K562 (cell line): ENCODE measurements around the gene SLC9A1. TPM values are rescaled to one million over a fixed set of nuclear protein-coding genes. Genes with fewer than 3 reads are reported as not detected.
A peak's percentile ranks its signal among the peaks of the same experiment; 100 is the strongest.

ENCODE experiments used
- EP400 ChIP-seq: fragments of 450-650 bp; IDR thresholded peaks from 2 replicates; pipeline ENCODE4 v1.6.1; 2017; ENCODE audit warnings: antibody characterized with exemption, mild to moderate bottlenecking, moderate library complexity
- ETV5 ChIP-seq: sonication (generic); formaldehyde crosslinking; IDR thresholded peaks from 2 replicates; pipeline ENCODE4 v1.4.0; 2020; ENCODE audit warnings: low read depth, mild to moderate bottlenecking, missing genetic modification reagents
- HCFC1 ChIP-seq: IDR thresholded peaks from 2 replicates; pipeline ENCODE4 v1.6.1; 2012; ENCODE audit warnings: low read depth, low read length, improper control_type of control experiment
- LARP7 ChIP-seq: fragments of 450-650 bp; IDR thresholded peaks from 2 replicates; pipeline ENCODE4 v1.6.1; 2016
- MTA3 ChIP-seq: fragments of 450-650 bp; formaldehyde crosslinking; IDR thresholded peaks from 2 replicates; pipeline ENCODE4 v1.6.1; 2017; ENCODE audit warnings: mild to moderate bottlenecking, borderline replicate concordance
- MTF1 ChIP-seq: fragments of 250-450 bp; sonication (Bioruptor Pico); IDR thresholded peaks from 2 replicates; pipeline ENCODE4 v1.9.0; 2021; ENCODE audit warnings: moderate library complexity, mild to moderate bottlenecking, inconsistent platforms, borderline replicate concordance
- MYNN ChIP-seq, 2 experiments: sonication (generic); formaldehyde crosslinking in 1 of 2; IDR thresholded peaks; 2 replicates each; pipeline versions ENCODE4 v1.5.0 to v1.6.1; 2016 to 2020; ENCODE audit warnings: antibody characterized with exemption in 1 of 2, missing genetic modification reagents in 1 of 2
- NFXL1 ChIP-seq: fragments of 450-650 bp; formaldehyde crosslinking; IDR thresholded peaks from 2 replicates; pipeline ENCODE4 v1.4.0; 2021; ENCODE audit warnings: mild to moderate bottlenecking
- SPI1 ChIP-seq: IDR thresholded peaks from 2 replicates; pipeline ENCODE4 v1.6.1; 2011; ENCODE audit warnings: low read depth, low read length, control low read depth, borderline replicate concordance
- ZFP36 ChIP-seq: fragments of 150-350 bp; IDR thresholded peaks from 2 replicates; pipeline ENCODE4 v1.6.1; 2018; ENCODE audit warnings: low read length, low read depth; ENCODE audit not compliant: partially characterized antibody
- ZNF175 ChIP-seq: fragments of 200-800 bp; sonication (Bioruptor generic); IDR thresholded peaks from 2 replicates; pipeline ENCODE4 v1.6.1; 2016; ENCODE audit warnings: low read depth, mild to moderate bottlenecking, missing genetic modification characterization, missing compliant biosample characterization
- ZNF398 ChIP-seq: fragments of 250-450 bp; sonication (Bioruptor Pico); IDR thresholded peaks from 2 replicates; pipeline ENCODE4 v1.8.0; 2021; ENCODE audit warnings: moderate library complexity, mild to moderate bottlenecking, inconsistent platforms
- polyA plus RNA-seq, 8 experiments: library from polyadenylated mRNA; depleted of rRNA in 4 of 8; stranded (reverse) in 5 of 8; unstranded in 3 of 8; fragments of >200 nt; fragmentation: Nextera tagmentation in 2 of 8; fragmentation: Illumina TruSeq in 1 of 8; extraction: Ambion mirVana in 2 of 8; extraction: Trizol in 1 of 8; gene quantifications; 2 replicates each; pipeline versions ENCODE4 v1.2.1 to v1.2.3, GENCODE V29; 2011 to 2014; ENCODE audit warnings: inconsistent platforms in 1 of 8, missing spikeins in 1 of 8
- total RNA-seq, 7 experiments: library from RNA; depleted of rRNA in 6 of 7; stranded (reverse); fragments of >200 nt in 6 of 7; fragmentation: Illumina TruSeq in 2 of 7; extraction: Trizol in 2 of 7; gene quantifications; 2 replicates each; pipeline versions ENCODE4 v1.2.1 to v1.2.3, GENCODE V29; 2011 to 2021; ENCODE audit warnings: low replicate concordance in 1 of 7
- TF ChIP-seq, protein P1 (sequence below), 2 experiments: fragments of 450-650 bp in 1 of 2; sonication (generic) in 1 of 2; formaldehyde crosslinking in 1 of 2; IDR thresholded peaks; 2 replicates each; pipeline versions ENCODE4 v1.7.1 to v1.9.0; 2016 to 2022; ENCODE audit warnings: inconsistent platforms in 1 of 2, mild to moderate bottlenecking in 1 of 2, missing genetic modification reagents in 1 of 2

Gene SLC9A1
- total and polyA plus RNA-seq, 9 of the 15 experiments (the other 6 are each of a cell fraction or from before 2014, with no cell fraction given), result 0.59 to 14.4 (median 2.0) TPM

- TF ChIP-seq, protein P1, sequence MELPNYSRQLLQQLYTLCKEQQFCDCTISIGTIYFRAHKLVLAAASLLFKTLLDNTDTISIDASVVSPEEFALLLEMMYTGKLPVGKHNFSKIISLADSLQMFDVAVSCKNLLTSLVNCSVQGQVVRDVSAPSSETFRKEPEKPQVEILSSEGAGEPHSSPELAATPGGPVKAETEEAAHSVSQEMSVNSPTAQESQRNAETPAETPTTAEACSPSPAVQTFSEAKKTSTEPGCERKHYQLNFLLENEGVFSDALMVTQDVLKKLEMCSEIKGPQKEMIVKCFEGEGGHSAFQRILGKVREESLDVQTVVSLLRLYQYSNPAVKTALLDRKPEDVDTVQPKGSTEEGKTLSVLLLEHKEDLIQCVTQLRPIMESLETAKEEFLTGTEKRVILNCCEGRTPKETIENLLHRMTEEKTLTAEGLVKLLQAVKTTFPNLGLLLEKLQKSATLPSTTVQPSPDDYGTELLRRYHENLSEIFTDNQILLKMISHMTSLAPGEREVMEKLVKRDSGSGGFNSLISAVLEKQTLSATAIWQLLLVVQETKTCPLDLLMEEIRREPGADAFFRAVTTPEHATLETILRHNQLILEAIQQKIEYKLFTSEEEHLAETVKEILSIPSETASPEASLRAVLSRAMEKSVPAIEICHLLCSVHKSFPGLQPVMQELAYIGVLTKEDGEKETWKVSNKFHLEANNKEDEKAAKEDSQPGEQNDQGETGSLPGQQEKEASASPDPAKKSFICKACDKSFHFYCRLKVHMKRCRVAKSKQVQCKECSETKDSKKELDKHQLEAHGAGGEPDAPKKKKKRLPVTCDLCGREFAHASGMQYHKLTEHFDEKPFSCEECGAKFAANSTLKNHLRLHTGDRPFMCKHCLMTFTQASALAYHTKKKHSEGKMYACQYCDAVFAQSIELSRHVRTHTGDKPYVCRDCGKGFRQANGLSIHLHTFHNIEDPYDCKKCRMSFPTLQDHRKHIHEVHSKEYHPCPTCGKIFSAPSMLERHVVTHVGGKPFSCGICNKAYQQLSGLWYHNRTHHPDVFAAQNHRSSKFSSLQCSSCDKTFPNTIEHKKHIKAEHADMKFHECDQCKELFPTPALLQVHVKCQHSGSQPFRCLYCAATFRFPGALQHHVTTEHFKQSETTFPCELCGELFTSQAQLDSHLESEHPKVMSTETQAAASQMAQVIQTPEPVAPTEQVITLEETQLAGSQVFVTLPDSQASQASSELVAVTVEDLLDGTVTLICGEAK (IDR thresholded peaks at IDR 0.05), result no peak
- TF ChIP-seq, protein P1 (CRISPR knock-in tag; IDR thresholded peaks at IDR 0.05), result no peak
- TF ChIP-seq MTA3, result peak; percentile 33; the same call in 1 of the 2 replicates
- TF ChIP-seq LARP7, result no peak
- TF ChIP-seq MTF1, result no peak
- TF ChIP-seq EP400, result no peak; the same call in 1 of the 2 replicates
- 0 out of 2 replicates have a peak, but pooled peaks have one; percentile 20 for TF ChIP-seq HCFC1
- TF ChIP-seq NFXL1 (CRISPR knock-in tag), result no peak
- peak; percentile 77; the same call in 1 of the 2 replicates for TF ChIP-seq ZNF175 (CRISPR knock-in tag)
- TF ChIP-seq ZFP36, result peak; percentile 95
- peak; percentile 77; the same call in 1 of the 2 replicates for TF ChIP-seq ETV5
- peak; percentile 78 for TF ChIP-seq MYNN (IDR thresholded peaks at IDR 0.05)
- no peak for TF ChIP-seq MYNN (CRISPR knock-in tag; IDR thresholded peaks at IDR 0.05)
- no peak for TF ChIP-seq ZNF398 (CRISPR knock-in tag)
- peak; percentile 30; the same call in 1 of the 2 replicates for TF ChIP-seq SPI1
These were observed 43.0 kb downstream of the SLC9A1 start (continued) for GRCh38 chr1:27111626-27112573.
